ENCODE results near the gene SUCLG2.

SUCLG2 gene

DNA sequence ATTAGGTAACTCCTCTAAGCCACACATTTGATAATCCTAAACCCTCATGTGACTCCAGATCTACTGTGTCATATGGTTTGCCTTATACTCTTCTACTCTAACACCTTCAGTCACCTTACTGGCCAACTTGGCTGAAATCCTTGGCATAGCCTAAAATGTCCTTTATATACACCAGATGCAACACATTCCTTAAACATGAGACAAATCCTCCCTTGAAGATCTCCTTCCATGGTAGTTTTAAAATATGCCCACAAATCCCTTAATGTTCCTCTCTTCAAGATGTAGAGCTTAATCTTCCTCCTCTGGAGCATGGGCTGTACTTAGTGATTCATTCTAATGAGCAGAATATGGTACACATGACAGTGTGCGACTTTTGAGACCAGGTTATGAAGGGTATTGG is 238.9 kb downstream of the SUCLG2 start:
- Histone ChIP-seq H3K9me3 (ENCODE audit: control insufficient read depth, insufficient read depth, low read depth, low read length) (no peaks in the 10 kb centered on the region), H3K4me3 (ENCODE audit: low read depth, low read length) (no peak overlapping the region), H3K27ac (ENCODE audit: extremely low read depth, low read depth, low read length) (no peak overlapping the region), H3K36me3 (ENCODE audit: control insufficient read depth in 2 of 2, insufficient read depth in 1 of 2, low read length in 2 of 2) (no peaks in the 10 kb centered on the region), H3K4me1 (ENCODE audit: control insufficient read depth, insufficient read depth, low read length) (no peaks in the 10 kb centered on the region)
- CTCF ChIA-PET, result no interaction called here
- TF ChIP-seq MEIS1 (CRISPR knock-in tag; IDR thresholded peaks at IDR 0.05; ENCODE audit: borderline replicate concordance) (no peak), ZNF121 (tag by site-specific recombination; IDR thresholded peaks at IDR 0.05) (no peak), ZNF426 (tag by site-specific recombination; IDR thresholded peaks at IDR 0.05) (no peak), ZFP3 (tag by site-specific recombination; IDR thresholded peaks at IDR 0.05; ENCODE audit: low read depth) (no peak), ZNF585B (tag by site-specific recombination; IDR thresholded peaks at IDR 0.05) (no peak), ZNF561 (tag by site-specific recombination; IDR thresholded peaks at IDR 0.05; ENCODE audit: borderline replicate concordance) (no peak), ZBTB7A (tag by site-specific recombination; IDR thresholded peaks at IDR 0.05; ENCODE audit: low read depth) (no peak), ZNF548 (tag by site-specific recombination; IDR thresholded peaks at IDR 0.05) (no peak), KLF7 (tag by site-specific recombination; IDR thresholded peaks at IDR 0.05; ENCODE audit: borderline replicate concordance) (no peak)
- TF ChIP-seq, protein P1, sequence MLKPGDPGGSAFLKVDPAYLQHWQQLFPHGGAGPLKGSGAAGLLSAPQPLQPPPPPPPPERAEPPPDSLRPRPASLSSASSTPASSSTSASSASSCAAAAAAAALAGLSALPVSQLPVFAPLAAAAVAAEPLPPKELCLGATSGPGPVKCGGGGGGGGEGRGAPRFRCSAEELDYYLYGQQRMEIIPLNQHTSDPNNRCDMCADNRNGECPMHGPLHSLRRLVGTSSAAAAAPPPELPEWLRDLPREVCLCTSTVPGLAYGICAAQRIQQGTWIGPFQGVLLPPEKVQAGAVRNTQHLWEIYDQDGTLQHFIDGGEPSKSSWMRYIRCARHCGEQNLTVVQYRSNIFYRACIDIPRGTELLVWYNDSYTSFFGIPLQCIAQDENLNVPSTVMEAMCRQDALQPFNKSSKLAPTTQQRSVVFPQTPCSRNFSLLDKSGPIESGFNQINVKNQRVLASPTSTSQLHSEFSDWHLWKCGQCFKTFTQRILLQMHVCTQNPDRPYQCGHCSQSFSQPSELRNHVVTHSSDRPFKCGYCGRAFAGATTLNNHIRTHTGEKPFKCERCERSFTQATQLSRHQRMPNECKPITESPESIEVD (tag by site-specific recombination; IDR thresholded peaks at IDR 0.05), result no peak
- POLR2A ChIA-PET, result no interaction called here

DNA sequence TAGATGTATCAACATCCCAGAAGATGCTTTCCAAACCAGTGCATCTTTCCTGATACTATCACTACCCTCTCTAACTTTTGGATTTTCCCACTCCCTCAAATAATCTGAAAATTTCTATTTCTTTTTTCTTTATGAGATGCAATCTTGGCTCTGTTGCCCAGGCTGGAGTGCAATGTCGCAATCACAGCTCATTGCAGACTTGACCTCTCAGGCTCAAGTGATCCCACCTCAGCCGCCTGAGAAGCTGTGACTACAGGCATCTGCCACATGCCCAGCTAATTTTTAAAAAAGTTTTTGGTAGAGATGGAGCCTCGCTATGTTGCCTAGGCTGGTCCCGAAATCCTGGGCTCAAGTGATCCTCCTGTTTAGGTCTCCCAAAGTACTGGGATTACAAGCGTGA is 239.7 kb downstream of the SUCLG2 start:
- Histone ChIP-seq H3K27ac (ENCODE audit: extremely low read depth, low read depth, low read length) (no peak overlapping the region), H3K9me3 (ENCODE audit: control insufficient read depth, insufficient read depth, low read depth, low read length) (no peaks in the 10 kb centered on the region), H3K4me1 (ENCODE audit: control insufficient read depth, insufficient read depth, low read length) (no peaks in the 10 kb centered on the region), H3K4me3 (ENCODE audit: low read depth, low read length) (no peak overlapping the region), H3K36me3 (ENCODE audit: control insufficient read depth in 2 of 2, insufficient read depth in 1 of 2, low read length in 2 of 2) (no peaks in the 10 kb centered on the region)
- TF ChIP-seq ZNF529 (tag by site-specific recombination; IDR thresholded peaks at IDR 0.05; ENCODE audit: insufficient replicate concordance), result no peak
- TF ChIP-seq, protein P2, sequence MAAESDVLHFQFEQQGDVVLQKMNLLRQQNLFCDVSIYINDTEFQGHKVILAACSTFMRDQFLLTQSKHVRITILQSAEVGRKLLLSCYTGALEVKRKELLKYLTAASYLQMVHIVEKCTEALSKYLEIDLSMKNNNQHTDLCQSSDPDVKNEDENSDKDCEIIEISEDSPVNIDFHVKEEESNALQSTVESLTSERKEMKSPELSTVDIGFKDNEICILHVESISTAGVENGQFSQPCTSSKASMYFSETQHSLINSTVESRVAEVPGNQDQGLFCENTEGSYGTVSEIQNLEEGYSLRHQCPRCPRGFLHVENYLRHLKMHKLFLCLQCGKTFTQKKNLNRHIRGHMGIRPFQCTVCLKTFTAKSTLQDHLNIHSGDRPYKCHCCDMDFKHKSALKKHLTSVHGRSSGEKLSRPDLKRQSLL (tag by site-specific recombination; IDR thresholded peaks at IDR 0.05), result no peak
- POLR2A ChIA-PET, result no interaction called here
- CTCF ChIA-PET, result no interaction called here

DNA sequence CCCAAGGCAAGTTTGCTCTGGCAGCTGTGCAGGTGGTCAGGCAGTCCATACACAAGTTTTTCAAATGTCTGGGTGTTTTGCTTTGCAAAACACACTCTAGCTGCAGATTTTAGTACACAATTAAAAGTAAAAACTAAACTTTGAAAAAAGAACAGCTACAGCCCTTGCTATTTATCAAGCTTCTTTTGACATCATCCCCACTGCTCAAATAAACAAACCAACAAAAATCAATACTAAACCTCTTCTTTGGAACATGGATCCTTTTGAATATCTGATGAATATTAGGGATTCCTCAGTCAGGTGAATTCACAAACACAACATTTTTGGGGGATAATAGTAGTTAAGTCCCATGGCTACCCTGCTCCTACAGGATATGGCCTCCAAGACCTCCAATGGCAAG is 249.2 kb downstream of the SUCLG2 start:
- CTCF ChIA-PET, result interaction anchor here (0.6 kb wide), 1 partner anchor 445 kb away, joined by 3 read pairs; no protein-coding TSS in a partner anchor
- Histone ChIP-seq H3K27ac (ENCODE audit: extremely low read depth, low read depth, low read length) (no peak overlapping the region), H3K4me3 (ENCODE audit: low read depth, low read length) (no peak overlapping the region), H3K4me1 (ENCODE audit: control insufficient read depth, insufficient read depth, low read length) (no peaks in the 10 kb centered on the region), H3K36me3 (ENCODE audit: control insufficient read depth in 2 of 2, insufficient read depth in 1 of 2, low read length in 2 of 2) (no peaks in the 10 kb centered on the region), H3K9me3 (ENCODE audit: control insufficient read depth, insufficient read depth, low read depth, low read length) (no peaks in the 10 kb centered on the region)
- POLR2A ChIA-PET, result no interaction called here
- TF ChIP-seq ZNF48 (tag by site-specific recombination; IDR thresholded peaks at IDR 0.05) (no peak), GLI2 (tag by site-specific recombination; IDR thresholded peaks at IDR 0.05; ENCODE audit: borderline replicate concordance, low read depth) (no peak), ZNF555 (tag by site-specific recombination; conservative IDR thresholded peaks at IDR 0.05) (no peak), ZNF366 (tag by site-specific recombination; conservative IDR thresholded peaks at IDR 0.05) (no peak), KLF7 (tag by site-specific recombination; IDR thresholded peaks at IDR 0.05; ENCODE audit: borderline replicate concordance) (no peak), ZNF391 (tag by site-specific recombination; IDR thresholded peaks at IDR 0.05; ENCODE audit: borderline replicate concordance, low read depth) (no peak), ZNF521 (tag by site-specific recombination; IDR thresholded peaks at IDR 0.05) (no peak)
- TF ChIP-seq, protein P3, sequence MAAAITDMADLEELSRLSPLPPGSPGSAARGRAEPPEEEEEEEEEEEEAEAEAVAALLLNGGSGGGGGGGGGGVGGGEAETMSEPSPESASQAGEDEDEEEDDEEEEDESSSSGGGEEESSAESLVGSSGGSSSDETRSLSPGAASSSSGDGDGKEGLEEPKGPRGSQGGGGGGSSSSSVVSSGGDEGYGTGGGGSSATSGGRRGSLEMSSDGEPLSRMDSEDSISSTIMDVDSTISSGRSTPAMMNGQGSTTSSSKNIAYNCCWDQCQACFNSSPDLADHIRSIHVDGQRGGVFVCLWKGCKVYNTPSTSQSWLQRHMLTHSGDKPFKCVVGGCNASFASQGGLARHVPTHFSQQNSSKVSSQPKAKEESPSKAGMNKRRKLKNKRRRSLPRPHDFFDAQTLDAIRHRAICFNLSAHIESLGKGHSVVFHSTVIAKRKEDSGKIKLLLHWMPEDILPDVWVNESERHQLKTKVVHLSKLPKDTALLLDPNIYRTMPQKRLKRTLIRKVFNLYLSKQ (tag by site-specific recombination; IDR thresholded peaks at IDR 0.05; ENCODE audit: borderline replicate concordance), result no peak
- TF ChIP-seq, protein P4, sequence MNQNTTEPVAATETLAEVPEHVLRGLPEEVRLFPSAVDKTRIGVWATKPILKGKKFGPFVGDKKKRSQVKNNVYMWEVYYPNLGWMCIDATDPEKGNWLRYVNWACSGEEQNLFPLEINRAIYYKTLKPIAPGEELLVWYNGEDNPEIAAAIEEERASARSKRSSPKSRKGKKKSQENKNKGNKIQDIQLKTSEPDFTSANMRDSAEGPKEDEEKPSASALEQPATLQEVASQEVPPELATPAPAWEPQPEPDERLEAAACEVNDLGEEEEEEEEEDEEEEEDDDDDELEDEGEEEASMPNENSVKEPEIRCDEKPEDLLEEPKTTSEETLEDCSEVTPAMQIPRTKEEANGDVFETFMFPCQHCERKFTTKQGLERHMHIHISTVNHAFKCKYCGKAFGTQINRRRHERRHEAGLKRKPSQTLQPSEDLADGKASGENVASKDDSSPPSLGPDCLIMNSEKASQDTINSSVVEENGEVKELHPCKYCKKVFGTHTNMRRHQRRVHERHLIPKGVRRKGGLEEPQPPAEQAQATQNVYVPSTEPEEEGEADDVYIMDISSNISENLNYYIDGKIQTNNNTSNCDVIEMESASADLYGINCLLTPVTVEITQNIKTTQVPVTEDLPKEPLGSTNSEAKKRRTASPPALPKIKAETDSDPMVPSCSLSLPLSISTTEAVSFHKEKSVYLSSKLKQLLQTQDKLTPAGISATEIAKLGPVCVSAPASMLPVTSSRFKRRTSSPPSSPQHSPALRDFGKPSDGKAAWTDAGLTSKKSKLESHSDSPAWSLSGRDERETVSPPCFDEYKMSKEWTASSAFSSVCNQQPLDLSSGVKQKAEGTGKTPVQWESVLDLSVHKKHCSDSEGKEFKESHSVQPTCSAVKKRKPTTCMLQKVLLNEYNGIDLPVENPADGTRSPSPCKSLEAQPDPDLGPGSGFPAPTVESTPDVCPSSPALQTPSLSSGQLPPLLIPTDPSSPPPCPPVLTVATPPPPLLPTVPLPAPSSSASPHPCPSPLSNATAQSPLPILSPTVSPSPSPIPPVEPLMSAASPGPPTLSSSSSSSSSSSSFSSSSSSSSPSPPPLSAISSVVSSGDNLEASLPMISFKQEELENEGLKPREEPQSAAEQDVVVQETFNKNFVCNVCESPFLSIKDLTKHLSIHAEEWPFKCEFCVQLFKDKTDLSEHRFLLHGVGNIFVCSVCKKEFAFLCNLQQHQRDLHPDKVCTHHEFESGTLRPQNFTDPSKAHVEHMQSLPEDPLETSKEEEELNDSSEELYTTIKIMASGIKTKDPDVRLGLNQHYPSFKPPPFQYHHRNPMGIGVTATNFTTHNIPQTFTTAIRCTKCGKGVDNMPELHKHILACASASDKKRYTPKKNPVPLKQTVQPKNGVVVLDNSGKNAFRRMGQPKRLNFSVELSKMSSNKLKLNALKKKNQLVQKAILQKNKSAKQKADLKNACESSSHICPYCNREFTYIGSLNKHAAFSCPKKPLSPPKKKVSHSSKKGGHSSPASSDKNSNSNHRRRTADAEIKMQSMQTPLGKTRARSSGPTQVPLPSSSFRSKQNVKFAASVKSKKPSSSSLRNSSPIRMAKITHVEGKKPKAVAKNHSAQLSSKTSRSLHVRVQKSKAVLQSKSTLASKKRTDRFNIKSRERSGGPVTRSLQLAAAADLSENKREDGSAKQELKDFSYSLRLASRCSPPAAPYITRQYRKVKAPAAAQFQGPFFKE (tag by site-specific recombination; IDR thresholded peaks at IDR 0.05; ENCODE audit: borderline replicate concordance), result no peak
